Prostate gland (tissue), 2 donors: ENCODE data around the gene HOXB5. TPM values are rescaled to one million over a fixed set of nuclear protein-coding genes. Genes with fewer than 3 reads are reported as not detected.
A peak's percentile ranks its signal among the peaks of the same experiment; 100 is the strongest.

ENCODE experiments used
- DNase-seq: peaks from one replicate; pipeline ENCODE4 v3.0.0-alpha.2; 2019; ENCODE audit warnings: low spot score
- H3K27ac ChIP-seq, 2 donors: fragments of 200-600 bp; sonication (generic); 2 replicates each; pipeline ENCODE4 v1.5.1; 2017 to 2019
- H3K27me3 ChIP-seq: fragments of 200-600 bp; sonication (generic); replicated peaks from 2 replicates; pipeline ENCODE4 v1.5.1; 2019; ENCODE audit not compliant: insufficient read depth
- H3K36me3 ChIP-seq, 2 donors: fragments of 200-600 bp; sonication (generic); 1 replicate in 1 of 2; 2 replicates in 1 of 2; pipeline versions ENCODE4 v1.5.1 to v1.8.1; 2017 to 2019
- H3K4me1 ChIP-seq: fragments of 200-600 bp; sonication (generic); replicated peaks from 2 replicates; pipeline ENCODE4 v1.5.1; 2019
- H3K4me3 ChIP-seq, 2 donors: fragments of 200-600 bp; sonication (generic); 2 replicates each; pipeline ENCODE4 v1.5.1; 2017 to 2019
- H3K9me3 ChIP-seq: fragments of 200-600 bp; sonication (generic); 2 replicates; pipeline ENCODE4 v1.5.1; 2017
- POLR2A ChIP-seq: fragments of 450-650 bp; IDR thresholded peaks from one replicate; pipeline ENCODE4 v1.6.1; 2016; ENCODE audit warnings: antibody characterized with exemption, mild to moderate bottlenecking
- POLR2AphosphoS5 ChIP-seq: sonication (generic); formaldehyde crosslinking; IDR thresholded peaks from one replicate; pipeline ENCODE4 v1.6.1; 2017; ENCODE audit warnings: antibody characterized with exemption
- WGBS: methylation state at CpG from one replicate; pipeline ENCODE4 v1.1.5; 2018; 5-methylcytosine and 5-hydroxymethylcytosine counted together
- intact Hi-C: fragments of 100-400 bp; cut with DNase I; formaldehyde crosslinking; loops from one replicate; pipeline ENCODE4 v1.14.2; 2022
- total RNA-seq, 2 donors: library from RNA; depleted of rRNA; stranded (reverse); fragments of >200 nt; gene quantifications; one replicate each; pipeline ENCODE4 v1.1.0, GENCODE V29; 2016
- TF ChIP-seq, protein P1 (sequence below), 4 experiments: fragments of 200-600 bp in 2 of 4; fragments of 450-650 bp in 2 of 4; sonication (generic) in 2 of 4; IDR thresholded peaks; 1 replicate in 3 of 4; 2 replicates in 1 of 4; pipeline ENCODE4 v1.5.1; 2016 to 2019; ENCODE audit warnings: antibody characterized with exemption in 4 of 4, mild to moderate bottlenecking in 2 of 4, moderate library complexity in 2 of 4

The HOXB5 gene
- total RNA-seq, 2 donors from 2014 or later, result 0.36 to 1.1 TPM

DNA sequence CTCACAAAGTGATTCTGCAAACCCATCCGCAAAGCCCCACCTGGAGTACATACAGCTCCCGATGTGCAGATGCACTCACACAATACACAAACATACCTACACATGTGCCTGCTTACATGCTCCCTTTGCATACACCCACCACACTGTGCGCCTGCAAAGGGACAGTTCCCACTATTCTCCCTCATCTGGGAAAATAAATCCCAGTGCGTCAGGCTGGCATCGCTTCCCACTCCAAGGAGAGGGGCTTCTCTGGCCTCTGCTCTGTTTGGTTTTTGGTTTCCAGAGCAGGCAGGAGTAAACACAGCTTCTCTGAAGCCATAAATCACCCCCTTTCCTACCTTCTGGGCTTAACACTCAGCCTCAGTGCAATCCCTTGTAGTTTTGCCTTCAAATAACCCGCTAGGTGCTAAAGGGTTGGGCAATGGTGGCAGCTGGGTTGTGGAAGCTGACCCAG is 30.2 kb downstream of the HOXB5 start:
- peaks cover 2% of the 10 kb centered on the region for H3K27me3 ChIP-seq
- no peak for DNase-seq
- peak overlapping the region; percentile 37 to 38 for H3K4me3 ChIP-seq
- intact Hi-C loops, result no loop called here
- H3K27ac ChIP-seq, result peak overlapping the region in 1 of 2 donors; percentile 39
- no peaks in the 10 kb centered on the region for H3K9me3 ChIP-seq
- TF ChIP-seq POLR2AphosphoS5 (no peak), POLR2A (no peak)
- TF ChIP-seq, protein P1, sequence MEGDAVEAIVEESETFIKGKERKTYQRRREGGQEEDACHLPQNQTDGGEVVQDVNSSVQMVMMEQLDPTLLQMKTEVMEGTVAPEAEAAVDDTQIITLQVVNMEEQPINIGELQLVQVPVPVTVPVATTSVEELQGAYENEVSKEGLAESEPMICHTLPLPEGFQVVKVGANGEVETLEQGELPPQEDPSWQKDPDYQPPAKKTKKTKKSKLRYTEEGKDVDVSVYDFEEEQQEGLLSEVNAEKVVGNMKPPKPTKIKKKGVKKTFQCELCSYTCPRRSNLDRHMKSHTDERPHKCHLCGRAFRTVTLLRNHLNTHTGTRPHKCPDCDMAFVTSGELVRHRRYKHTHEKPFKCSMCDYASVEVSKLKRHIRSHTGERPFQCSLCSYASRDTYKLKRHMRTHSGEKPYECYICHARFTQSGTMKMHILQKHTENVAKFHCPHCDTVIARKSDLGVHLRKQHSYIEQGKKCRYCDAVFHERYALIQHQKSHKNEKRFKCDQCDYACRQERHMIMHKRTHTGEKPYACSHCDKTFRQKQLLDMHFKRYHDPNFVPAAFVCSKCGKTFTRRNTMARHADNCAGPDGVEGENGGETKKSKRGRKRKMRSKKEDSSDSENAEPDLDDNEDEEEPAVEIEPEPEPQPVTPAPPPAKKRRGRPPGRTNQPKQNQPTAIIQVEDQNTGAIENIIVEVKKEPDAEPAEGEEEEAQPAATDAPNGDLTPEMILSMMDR (IDR thresholded peaks at IDR 0.05), result no peak
- no peaks in the 10 kb centered on the region for H3K36me3 ChIP-seq
- WGBS, result 73% methylated on average over 6 of the region's 6 CpGs
- no peaks in the 10 kb centered on the region for H3K4me1 ChIP-seq

DNA sequence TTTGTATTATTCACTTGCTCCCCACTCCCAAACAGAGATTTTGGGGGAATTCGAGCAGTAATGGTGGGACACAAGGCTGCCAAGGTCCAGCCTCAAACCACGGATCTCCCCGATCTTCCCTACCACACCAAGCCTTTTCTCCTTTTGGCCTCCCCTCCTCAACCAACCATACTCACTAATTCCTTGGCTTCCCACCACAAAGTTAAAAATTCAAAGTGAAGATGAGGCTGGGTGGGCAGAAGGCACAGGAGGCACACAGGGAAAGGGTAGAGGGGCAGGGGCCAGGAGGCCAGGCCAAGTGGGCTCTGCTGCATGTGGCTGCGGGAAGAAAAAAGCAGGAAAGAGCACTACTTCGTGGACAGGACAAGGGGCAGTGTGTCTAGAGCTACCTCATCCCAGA is 30.6 kb downstream of the HOXB5 start:
- WGBS, result 96% methylated on average over 5 of the region's 5 CpGs
- no peaks in the 10 kb centered on the region for H3K36me3 ChIP-seq
- no peak for DNase-seq
- H3K27ac ChIP-seq, result no peak overlapping the region
- intact Hi-C loops, result no loop called here
- no peak overlapping the region for H3K4me3 ChIP-seq
- H3K9me3 ChIP-seq, result no peaks in the 10 kb centered on the region
- no peaks in the 10 kb centered on the region for H3K27me3 ChIP-seq
- TF ChIP-seq POLR2AphosphoS5 (no peak), POLR2A (no peak)
- TF ChIP-seq, protein P1 (IDR thresholded peaks at IDR 0.05), result no peak
- no peaks in the 10 kb centered on the region for H3K4me1 ChIP-seq

DNA sequence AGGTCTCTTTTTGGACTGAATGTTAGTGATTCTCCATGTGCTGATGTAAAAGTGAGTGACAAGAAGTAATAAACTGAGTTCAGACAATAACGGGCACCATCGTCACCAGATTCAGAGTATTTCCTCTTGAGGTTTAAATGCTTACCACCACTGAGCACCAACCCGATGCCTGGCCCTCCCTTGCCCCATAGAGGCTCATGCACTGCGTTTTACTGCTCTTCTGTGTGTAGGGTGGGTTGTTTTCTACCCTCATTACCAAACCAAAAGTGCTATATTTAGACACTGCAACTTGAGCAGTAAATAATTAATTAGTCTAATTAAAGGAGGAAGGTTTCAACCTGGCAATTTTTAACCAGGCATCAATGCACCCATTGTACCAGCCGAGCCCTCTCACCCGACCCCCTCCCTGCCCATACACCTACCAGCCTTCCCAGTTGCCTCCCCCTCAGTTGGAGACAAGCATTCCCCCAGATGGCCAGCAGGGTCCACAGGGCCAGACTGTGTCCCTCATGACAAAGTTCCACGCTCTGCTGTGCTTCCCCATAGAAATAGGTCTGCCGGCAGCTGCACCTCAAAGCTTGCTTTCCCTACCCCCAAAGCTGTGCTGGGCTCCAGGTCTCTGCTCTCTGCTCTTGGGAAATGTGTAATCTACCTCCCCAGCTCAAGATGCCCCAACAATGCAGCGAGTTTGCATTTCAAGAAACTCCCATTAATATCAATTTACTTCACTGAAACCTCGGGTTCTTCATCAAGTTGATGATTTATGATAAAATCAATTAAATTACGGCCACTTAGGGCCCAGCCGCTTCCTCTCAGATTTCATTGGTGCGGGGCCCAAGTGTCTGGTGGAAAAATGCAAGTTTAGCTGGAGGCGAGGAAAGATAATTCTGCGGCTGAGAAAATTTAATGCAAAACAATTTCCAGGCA is 31.4 kb downstream of the HOXB5 start:
- no peaks in the 10 kb centered on the region for H3K36me3 ChIP-seq
- TF ChIP-seq POLR2AphosphoS5, result no peak
- TF ChIP-seq, protein P1 (IDR thresholded peaks at IDR 0.05), result no peak
- no peak for TF ChIP-seq POLR2A
- no peak overlapping the region for H3K4me3 ChIP-seq
- intact Hi-C loops, result no loop called here
- no peaks in the 10 kb centered on the region for H3K4me1 ChIP-seq
- H3K27ac ChIP-seq, result no peak overlapping the region
- no peak for DNase-seq
- no peaks in the 10 kb centered on the region for H3K9me3 ChIP-seq
- 92% methylated on average over 15 of the region's 15 CpGs for WGBS
- no peaks in the 10 kb centered on the region for H3K27me3 ChIP-seq

DNA sequence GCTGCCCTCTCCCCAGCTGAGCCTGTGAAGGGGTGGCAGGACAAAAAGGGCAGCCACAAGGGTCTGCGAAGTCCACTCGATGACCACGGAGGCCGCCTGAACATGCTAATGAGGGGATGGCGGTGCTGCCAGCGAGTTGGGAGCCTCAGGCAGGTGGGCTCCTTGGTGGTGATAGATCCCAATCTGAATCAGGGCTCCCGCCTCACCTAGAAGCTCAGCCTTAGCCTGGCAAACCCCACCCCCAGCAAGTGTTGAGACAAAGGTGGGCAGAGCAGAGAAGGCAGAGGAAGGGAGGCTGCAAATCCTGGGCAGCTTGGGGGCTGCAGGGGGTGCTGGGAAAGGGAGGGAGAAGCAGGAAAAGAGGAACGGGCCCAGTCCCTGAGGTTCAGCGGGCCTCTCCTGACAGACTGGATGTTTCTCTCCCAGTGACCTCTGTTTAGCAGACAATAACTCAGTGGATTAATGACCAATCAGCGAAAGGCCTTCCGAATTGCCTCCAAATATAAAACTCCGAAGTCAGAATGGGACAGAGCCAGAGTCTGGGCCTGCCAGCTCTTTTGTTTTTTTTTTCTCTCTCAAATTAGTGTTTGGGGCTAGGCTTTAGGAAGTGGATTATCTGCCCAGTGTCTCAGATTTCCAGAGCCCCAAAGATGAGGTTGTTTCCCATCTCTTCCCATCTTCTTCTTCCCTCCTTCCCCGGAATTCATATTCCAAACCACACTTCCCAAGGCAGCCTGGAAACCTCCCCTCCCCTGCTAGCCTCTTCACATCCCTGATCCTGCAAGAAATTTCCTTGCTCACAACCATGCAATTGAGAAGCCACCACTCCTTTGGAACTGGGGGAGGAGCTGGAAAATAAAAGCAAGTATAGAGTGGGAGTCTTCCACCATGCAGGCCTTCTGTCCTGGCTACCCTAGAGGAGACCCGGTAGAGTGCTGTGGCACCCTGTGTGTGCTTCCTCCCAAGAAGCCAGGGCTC is 33.5 kb downstream of the HOXB5 start:
- Histone ChIP-seq H3K36me3 (no peaks in the 10 kb centered on the region), H3K9me3 (no peaks in the 10 kb centered on the region), H3K27ac (no peak overlapping the region), H3K4me3 (no peak overlapping the region), H3K4me1 (no peaks in the 10 kb centered on the region), H3K27me3 (no peaks in the 10 kb centered on the region)
- TF ChIP-seq POLR2A (no peak), POLR2AphosphoS5 (no peak)
- TF ChIP-seq, protein P1 (IDR thresholded peaks at IDR 0.05), result no peak
- intact Hi-C loops, result no loop called here
- no peak for DNase-seq
- WGBS, result 86% methylated on average over 14 of the region's 14 CpGs
